ENCODE results near the gene C4orf50. TPM values are rescaled to one million over a fixed set of nuclear protein-coding genes. Genes with fewer than 3 reads are reported as not detected.

C4orf50 gene
- total RNA-seq, 1 experiment from 2014 or later: 0.17 TPM

DNA sequence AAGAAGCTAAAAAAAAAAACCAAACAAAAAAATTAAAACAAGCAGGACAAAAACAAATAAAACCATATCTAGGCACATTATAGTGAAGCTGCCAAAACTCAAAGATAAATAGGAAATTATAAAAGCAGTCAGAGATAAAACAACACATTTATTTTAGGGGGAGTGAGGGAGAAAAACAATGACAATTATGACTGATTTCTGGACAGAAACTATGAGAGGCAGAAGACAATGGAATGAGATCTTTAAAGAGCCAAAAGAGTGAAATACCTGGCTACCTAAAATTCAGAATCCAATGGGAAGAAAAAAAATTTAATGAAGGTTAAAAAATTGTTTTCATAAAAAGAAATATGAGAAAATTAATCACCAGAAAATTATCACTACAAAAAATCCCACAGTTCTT lies 33.4 kb downstream of the C4orf50 start:
- Histone ChIP-seq H2AK5ac (ENCODE audit: insufficient read length, low read length) (no peak overlapping the region), H3K9ac (ENCODE audit: extremely low read depth, insufficient read length, low read length) (no peak overlapping the region), H2BK120ac (ENCODE audit: low read depth, low read length, poor library complexity, severe bottlenecking) (no peak overlapping the region), H3K23ac (ENCODE audit: insufficient read length, low read depth, low read length) (no peak overlapping the region), H3K18ac (ENCODE audit: insufficient read length, low read depth, low read length) (no peak overlapping the region), H3T11ph (ENCODE audit: low read length) (no peak overlapping the region), H3K56ac (ENCODE audit: insufficient read length, low read depth, low read length) (no peak overlapping the region), H2BK20ac (ENCODE audit: low read depth, low read length, poor library complexity, severe bottlenecking) (no peak overlapping the region), H4K8ac (replicated peaks; ENCODE audit: insufficient read length, low read depth, low read length) (no peak overlapping the region), H4K20me1 (ENCODE audit: control insufficient read depth, insufficient read depth, insufficient read length) (no peaks in the 10 kb centered on the region), H3K27me3 (ENCODE audit: insufficient read depth, low read length) (no peaks in the 10 kb centered on the region; the same call in 1 of the 2 replicates), H4K91ac (ENCODE audit: insufficient read length, low read depth, low read length) (no peak overlapping the region), H2BK12ac (ENCODE audit: insufficient read length, low read depth, low read length) (no peak overlapping the region), H2BK15ac (ENCODE audit: low read depth, low read length) (no peak overlapping the region), H3K4me2 (ENCODE audit: insufficient read depth, insufficient read length, low read length) (no peak overlapping the region), H3K4ac (ENCODE audit: low read depth, low read length) (no peak overlapping the region), H3K14ac (ENCODE audit: insufficient read depth, low read length) (no peak overlapping the region), H4K5ac (ENCODE audit: insufficient read length, low read depth, low read length) (no peak overlapping the region), H3K27ac (ENCODE audit: insufficient read length, low read depth, low read length) (no peak overlapping the region), H3K79me1 (ENCODE audit: insufficient read depth, low read depth, low read length, poor library complexity, severe bottlenecking) (no peaks in the 10 kb centered on the region), H2BK5ac (ENCODE audit: insufficient read length, low read length) (no peak overlapping the region), H3K23me2 (ENCODE audit: insufficient read length, low read depth, low read length, poor library complexity, severe bottlenecking) (no peaks in the 10 kb centered on the region), H2AFZ (ENCODE audit: low read length) (no peak overlapping the region), H3K79me2 (ENCODE audit: insufficient read depth, low read length) (no peaks in the 10 kb centered on the region), H3K9me3 (ENCODE audit: control insufficient read depth, low read depth, low read length) (peaks cover 7% of the 10 kb centered on the region), H3K4me1 (ENCODE audit: insufficient read depth, low read length) (no peaks in the 10 kb centered on the region)
- no peak for DNase-seq
- peaks cover 24 to 28% of the 10 kb centered on the region in 2 experiments for H3K9me3 Mint-ChIP-seq
- peaks cover 1 to 18% (median 12%) of the 10 kb centered on the region in 3 experiments; a peak in 6 of 7 replicates for H3K36me3 Mint-ChIP-seq (ENCODE audit: insufficient read depth in 1 of 3, low read depth in 3 of 3)
- H3K27ac Mint-ChIP-seq: no peak overlapping the region
- no peak for TF ChIP-seq CTCF (conservative IDR thresholded peaks at IDR 0.05)
- peaks cover 43% of the 10 kb centered on the region for H3K27me3 Mint-ChIP-seq (ENCODE audit: low read depth)
- no peak overlapping the region for H3K4me3 Mint-ChIP-seq
- no peaks in the 10 kb centered on the region for H3K4me1 Mint-ChIP-seq

All from H9 (cell line).